HG03159 (cell line): ENCODE data around the gene ASB12.
"Not testable (repeated sequence)": the region's sequence is repeated elsewhere in the genome, so short reads cannot be mapped to it uniquely, and the experiment has no call there.

Experiments
- ATAC-seq: cut with Tn5 transposase; IDR thresholded peaks from one replicate; pipeline ENCODE4 v1.9.1; 2021; ENCODE audit warnings: mild to moderate bottlenecking, moderate library complexity; ENCODE audit not compliant: unreplicated experiment

ASB12 gene, protein sequence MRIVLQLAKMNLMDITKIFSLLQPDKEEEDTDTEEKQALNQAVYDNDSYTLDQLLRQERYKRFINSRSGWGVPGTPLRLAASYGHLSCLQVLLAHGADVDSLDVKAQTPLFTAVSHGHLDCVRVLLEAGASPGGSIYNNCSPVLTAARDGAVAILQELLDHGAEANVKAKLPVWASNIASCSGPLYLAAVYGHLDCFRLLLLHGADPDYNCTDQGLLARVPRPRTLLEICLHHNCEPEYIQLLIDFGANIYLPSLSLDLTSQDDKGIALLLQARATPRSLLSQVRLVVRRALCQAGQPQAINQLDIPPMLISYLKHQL

DNA sequence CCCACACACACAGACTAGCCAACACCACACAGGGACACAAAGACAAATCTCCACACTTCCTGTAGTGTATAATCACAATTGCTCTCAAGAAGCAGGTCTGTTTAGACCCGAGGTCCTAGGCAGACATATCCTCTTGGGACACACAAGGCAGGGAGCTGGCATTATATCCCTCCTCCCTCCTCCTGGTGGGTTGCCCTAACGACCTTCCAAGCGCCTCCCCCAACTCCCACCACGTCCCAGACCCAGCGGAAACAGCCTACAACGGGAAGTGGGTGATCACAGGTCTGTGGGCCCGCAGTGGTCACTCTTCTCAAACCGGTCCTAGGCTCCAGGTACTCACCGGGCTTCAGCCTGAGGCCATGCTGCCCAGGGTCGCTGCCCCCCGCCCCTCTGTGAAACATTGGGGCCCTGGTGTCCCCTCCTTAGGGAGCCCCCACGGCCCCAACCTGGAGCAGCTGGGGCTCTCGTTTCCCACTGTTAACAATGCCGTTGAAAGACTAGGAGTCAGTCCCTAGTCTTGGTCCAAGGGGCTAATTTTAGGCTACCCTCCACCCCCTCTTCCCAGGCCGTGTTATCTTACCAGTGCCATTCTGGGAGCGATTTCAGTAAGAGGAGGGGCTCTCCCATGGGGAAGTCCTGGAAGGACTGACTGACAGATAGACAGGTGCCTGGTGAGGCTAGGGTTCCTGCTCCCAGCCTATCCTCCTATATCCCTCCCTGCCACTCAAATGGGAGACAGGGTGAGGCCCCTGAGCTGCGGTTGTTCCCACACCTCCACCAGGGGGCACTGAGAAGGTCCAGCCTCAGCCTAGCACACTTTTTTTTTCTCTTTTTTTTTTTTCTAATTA, at the start of gene ASB12:
ASB12 (minus strand) TSS at position 485 of the 848 bp plus-strand sequence. CDS start 4,957 bp downstream, outside the sequence.
- no peak for ATAC-seq

DNA sequence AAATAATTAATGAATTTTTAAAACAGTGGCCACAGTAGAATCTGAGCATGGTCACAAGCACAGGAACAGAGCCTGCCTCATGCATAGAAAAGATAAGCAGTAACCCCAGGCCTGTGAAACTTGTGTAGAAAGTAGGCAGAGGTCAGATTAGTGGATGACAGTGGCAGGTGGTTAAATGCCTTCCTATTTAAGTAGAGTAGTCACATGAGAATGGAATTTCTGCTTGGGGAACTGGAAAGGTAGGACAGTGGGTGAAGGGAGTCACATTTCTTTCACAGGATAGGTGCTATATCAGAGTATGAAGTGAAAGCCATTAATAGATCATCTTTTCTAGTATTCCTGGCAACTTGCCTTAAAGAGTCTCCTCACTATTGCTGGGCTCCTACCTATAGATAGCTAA, 34.9 kb upstream of the ASB12 start:
- ATAC-seq: no peak

DNA sequence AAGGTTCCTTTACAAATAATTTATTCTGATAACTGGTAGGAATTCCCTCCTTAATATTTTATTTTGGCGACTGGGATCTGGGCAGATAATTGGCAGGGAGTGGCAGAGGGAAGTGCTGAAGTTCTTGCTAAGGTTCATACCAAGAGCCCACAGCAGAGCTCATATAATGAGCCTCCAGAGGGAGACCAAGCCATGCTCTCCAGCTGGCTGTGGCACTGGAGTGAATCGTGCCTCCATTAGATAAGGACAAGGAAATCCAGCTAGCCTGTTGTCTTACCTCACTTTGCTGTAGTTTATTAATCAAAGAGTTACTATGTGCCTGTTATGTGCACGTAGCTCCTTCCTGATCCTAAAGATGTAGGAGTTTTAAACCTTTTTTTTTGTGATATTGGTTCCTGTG, 1.3 kb downstream of the ASB12 start:
- ATAC-seq: no peak

DNA sequence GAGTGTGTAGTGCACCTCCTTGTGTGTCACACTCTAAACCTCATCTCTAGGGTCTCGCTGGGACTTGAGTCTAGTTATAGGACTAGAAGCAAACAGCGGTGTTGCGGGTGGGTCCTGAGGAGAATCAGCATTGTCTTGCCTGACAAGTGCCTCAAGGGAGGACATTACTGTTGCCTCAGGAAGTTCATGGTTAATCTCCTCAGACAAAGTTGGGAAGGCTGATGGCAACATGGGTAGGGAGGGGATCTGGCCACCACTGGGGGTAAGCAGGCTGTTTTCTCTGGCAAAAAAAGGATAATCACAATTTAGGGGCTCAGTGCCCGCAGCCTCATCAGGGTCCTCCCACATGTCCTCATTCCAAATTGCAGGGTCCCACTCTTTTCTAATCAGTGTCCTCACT, 12.4 kb downstream of the ASB12 start:
- ATAC-seq: no peak

DNA sequence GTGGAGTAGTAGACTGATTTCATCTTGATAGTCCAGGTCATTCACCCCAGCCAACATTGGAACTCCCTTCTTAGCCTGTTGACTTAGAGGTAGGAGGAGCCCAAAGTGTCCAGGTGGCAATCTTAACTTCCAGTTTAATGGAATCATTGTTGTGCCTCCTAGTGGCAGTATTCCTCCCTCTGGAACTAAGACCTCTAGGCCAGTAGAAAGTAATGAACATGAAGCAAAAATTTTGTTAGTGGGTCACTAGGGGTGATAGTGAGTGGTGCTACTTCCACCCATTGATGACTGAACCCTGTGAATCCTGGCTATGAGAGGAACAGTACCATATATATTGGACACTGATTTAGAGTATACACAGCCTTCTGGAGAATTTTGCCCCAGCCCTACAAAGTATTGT, 16.4 kb downstream of the ASB12 start:
- ATAC-seq: not testable (repeated sequence)

DNA sequence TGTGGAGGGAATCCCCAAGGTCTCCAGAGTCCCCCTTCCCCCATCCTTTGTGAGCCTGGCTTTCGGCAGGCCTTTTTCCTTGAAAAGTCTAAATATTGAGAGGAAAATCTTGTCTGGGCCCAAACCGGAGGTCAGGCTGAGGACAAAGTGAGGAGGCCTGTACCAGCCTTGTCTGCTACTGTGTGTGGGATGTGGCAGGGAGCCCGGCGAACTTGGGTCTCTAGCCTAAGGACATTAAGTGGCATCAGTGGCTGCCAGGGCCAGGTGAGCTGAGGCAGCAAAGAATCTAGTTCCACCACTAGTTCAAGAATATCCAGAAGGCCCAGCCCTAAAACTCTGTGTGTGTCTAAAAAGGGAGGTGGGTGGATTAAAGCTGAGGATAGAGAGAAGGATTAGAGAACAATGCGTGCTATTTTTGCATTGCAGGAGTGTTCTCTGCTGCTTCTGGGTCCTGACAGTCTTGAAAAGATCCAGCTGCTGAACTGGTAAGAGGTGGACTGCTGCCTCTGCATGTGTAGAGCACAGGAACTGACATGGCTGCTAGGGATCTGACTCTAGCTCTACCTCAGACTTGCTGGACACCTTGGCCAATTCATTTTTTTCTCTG, 23.7 kb downstream of the ASB12 start:
- no peak for ATAC-seq

DNA sequence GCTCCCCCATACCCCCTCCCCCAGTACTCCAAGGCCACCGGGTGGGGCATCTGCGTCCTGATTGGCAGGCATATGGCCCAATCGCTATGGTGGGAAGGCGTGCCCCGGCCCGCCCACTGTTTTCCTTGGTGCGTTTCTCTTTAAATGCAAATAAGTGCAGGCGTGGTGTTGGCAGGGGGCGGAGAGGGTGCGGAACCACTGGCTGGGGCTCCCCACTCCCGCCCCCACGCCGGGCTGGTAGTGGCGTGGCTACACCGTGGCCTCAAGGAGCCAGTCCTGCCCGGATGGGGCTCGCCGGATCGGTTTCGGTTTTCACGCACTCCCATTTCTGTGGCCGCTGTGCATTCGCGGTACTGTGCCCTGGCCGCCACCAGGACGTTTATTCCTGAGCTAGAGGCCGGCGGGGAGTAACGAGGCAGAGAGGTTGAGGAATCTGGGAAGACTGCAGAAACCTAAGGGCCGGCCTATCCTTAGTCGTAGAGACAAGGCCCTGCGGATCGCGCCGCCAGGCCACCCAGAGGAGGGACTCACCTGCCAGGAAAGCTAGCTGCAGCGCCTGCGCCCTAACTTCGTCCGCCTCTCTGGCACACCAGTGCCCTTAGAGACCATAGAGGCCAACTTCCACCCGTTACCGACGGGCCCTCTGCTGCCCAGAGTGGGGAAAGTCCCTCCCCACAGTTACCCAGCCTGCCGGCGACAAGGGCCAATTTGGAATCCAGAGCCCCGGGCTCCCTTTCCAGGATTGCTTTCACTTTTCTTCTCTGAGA, 24.5 kb downstream of the ASB12 start:
- ATAC-seq: peak; percentile 88

DNA sequence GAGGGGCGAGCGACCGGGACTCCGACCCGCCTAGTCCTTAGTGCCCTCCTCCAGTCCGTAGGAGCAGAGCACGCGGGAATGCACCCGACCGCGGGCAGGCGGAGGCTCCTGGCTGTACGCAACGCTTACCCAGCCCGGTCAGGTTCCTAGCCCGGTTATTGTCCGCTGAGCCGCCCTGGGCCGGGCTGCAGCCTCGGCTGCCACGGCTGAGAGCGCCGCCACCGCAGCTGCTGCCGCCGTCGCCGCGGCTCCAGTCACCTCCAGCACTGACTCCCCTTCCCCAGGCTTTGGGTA, 25.0 kb downstream of the ASB12 start, which contains the start of gene AMER1:
AMER1 (minus strand) TSS at position 268 of the 294 bp plus-strand sequence. CDS start 12,422 bp downstream, outside the sequence.
- ATAC-seq: peak; percentile 45

DNA sequence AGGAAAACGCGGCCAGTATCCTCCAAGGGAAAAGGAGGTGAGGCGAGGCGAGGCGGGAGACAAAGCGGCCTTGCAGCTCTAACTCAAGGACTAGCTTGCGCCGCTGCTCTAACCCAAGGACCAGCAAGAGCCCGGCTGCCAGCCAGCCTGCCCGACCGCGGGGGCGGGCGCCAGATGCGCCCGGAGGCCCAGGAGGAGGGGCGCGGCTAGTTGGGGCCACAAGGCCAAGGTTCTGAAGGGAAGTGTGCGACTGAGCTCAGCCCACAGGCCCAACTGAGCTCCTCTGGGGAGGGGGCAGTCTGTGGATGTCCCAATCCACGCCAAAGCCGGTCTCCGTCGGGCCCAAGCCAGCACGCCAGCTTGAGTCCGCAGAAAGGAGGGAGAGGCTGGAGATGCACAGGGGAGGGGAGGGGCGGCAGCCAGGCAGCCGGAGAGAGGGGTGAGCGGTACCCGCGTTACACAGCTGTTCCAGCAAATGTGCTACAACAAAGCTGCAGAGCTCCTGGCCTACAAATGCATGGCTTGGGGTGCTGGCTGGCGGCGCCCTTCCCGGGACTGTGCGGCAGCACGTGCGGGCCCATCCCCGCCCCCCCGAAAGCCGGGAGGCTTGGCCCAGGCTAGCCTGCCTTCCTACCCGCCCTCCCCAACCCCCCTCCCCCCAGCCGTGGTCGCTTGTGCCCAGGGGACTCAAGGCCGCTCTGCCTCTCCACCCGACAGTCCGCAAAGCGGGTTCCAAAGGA, 25.5 kb downstream of the ASB12 start:
- peak; percentile 21 for ATAC-seq

DNA sequence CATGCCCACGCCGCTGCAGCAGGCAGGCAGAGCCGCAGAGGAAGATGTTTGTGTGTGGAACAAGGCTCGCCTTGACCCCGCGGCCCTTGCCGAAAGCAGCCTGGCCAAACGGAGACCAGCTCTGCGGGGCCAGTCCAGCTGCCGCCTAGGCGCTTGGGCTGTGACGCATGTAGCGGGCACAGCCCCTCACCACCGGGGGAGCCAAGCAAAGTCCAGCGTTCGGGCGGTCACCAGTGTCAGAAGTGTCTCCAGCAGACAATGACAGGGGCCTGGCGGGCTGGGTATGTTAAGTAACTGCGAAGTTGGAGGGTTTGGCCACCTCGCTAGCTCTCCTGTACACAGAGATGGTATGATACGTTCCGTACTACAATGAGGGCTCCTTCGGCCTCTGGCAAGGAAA, 26.2 kb downstream of the ASB12 start:
- no peak for ATAC-seq

DNA sequence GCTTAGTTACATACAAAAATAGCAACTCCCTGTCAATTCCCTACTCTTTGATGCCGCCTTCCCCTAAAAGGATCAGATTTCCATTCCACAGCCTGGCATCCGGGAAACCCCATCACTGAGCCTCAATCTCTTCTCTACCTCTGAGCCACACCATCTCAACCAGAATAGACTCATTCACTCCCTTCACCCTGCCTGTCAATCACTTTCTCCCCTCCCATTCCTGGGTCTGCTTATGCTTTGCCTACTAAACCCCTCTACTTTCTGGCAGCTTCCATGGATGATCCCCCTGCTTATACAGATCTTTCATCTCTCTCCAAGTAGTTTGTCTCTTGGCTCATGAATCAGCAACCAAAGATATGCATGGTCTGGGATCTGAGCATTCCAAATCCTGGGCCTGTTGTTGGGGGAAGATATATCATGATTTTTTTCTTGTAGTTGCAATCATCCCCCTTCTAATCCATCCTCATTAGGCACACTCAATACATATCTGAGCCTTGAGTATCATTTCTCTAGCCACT, 27.5 kb downstream of the ASB12 start:
- no peak for ATAC-seq

DNA sequence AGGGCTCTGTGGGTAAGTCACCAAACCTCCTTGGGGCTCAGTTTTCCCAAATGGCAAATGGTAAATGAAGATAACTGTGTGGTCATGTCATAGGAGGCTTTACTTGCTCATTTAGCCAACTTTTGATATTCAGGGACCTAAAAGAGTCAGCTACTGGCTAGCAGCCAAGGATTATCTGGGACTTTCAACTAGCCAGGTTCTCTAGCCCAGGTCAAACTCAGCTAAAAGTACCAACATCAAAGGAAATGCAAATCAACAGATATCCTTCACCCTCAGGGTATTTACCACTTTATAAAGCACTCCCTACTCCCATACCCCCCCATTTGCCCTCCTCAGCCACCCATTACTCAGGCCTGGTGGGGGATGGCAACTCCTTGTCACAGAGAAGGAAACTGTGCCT, 32.4 kb downstream of the ASB12 start:
- ATAC-seq: no peak

DNA sequence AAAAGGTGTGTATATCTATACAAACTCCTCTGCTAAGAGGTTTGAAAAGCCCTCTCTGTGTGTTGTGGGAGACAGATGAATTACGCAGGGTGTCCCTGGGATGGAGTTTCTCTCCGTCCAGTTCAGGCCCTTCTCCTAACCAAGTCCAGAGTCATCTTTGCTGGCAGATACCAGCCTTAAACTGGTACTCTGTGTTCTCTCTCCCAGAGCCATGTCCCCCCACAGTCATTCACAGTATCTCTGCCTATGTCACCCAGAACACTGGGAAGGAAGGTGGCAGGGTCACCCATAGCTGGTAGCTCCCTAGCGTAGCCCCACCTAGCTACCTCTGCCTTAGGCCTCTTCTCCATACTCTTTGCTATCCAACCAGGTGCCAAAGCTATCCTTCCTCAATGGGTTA, 33.8 kb downstream of the ASB12 start:
- no peak for ATAC-seq

DNA sequence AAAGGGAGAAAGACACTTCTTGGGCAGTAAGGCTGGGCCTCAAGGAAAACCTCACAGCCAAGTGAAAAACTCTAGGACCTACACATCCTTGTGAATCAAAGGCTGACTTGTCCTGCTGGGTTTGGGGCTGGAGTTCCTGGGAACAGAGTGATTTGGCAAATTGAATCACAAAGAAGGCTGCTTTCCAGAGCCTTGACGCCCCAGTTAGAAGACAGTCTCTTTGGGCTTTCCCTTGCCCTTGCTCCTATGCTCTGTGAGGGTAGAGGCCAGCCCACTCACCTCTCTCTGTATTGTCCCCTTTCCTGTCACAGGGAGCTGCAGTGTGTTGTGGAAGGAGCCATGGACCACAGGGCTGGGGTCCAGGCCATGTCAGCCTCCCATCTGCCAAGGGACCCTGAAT, 34.5 kb downstream of the ASB12 start:
- no peak for ATAC-seq

DNA sequence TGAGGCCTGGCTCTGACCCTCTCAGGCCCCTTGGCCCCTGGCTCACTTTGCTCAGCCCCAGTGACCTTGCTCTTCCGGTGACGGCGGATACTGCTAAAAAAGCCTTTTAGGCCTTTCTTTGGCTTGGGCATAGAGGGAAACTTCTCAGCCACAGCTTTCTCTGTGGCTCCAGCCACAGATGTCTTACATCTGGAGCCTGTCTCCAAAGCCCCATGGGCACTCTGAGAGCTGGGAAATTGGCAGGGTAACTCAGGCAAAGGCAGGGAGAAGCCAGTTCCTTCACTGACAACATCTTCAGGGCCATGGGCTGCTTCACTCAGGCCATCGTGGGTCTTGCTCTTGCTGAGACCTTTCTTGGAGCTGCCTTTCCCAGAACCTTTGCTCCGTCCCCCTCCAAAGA, 37.7 kb downstream of the ASB12 start:
- ATAC-seq: no peak

DNA sequence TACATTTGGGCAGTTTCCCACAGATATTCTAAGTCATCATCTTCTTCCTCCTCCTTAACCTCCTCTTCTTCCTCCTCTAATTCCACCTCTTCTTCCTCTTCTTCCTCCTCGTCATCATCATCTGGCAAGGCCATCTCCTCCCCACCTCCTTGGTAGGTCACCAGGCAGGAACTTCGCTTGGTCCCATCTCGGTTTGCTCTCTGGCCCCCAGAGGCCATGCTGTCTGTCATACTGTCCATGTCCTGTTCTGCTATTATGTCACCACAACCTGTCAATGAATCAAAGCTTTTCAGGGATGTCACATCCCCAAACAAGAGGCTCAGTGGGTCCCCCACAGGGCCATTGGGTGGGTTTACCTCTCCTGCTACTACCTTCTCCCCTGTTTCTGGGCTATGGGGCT, 38.4 kb downstream of the ASB12 start:
- no peak for ATAC-seq

DNA sequence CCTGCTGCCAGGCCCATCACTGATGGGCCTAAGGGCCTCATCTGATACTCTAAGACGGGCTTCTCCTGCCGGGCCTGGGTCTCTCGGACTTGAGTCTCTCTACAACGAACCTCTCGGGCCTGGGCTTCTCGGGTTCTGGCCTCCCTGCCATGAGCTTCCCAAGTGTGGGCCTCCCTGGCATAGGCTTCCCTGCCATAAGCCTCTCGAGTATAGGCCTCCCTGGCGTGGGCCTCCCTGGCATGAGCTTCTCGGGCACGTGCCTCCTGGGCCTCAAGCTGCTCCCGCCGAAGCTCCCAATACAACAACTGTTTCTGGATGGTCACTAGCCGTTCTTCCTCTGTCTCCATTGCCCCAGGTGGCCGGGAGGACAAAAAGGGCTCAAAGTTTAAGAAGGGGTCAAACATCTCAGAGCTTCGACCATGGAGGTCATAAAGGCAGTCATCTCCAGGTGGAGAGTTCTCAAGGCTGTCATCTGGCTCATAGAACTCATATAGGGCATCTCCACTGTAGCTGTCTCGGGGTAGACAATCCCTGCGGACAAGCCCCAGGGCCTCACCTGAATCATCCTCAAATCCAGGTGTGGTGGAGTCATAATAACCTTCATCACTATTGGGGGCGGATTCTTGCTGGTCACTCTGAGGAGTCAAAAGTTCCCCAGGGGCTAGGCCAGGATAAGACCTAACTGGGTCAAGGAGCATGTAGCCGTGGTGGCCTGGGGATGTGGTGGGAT, 39.0 kb downstream of the ASB12 start:
- ATAC-seq: no peak

DNA sequence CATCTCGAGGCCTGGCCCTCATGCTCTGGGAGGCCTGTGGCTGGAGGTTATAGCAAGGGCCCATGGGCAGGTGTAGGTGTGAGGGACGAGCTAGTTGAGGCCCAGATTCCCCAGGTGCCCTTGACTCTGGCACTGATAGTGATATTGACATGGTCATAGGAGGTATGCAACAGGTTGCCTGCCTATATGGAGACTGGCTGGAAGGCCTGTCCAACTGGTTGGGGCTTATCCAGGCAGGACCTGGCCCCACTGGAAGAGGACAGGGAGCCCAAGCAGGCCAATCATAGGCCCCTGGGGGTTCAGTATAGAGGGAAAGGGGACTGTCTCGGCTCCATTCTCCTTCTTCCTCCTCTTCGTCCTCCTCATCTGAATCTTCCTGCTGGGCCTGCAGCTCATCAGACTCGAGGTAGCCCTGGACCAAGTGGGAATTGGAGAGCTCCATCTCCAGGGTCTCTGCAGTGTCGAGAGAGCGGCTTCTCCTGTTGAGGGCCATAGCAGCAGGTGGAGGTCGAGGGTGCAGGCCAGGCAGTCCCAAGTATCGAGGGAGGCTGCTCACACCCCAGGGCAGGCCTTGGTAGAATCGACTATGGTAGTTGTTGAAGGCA, 40.2 kb downstream of the ASB12 start:
- no peak for ATAC-seq

DNA sequence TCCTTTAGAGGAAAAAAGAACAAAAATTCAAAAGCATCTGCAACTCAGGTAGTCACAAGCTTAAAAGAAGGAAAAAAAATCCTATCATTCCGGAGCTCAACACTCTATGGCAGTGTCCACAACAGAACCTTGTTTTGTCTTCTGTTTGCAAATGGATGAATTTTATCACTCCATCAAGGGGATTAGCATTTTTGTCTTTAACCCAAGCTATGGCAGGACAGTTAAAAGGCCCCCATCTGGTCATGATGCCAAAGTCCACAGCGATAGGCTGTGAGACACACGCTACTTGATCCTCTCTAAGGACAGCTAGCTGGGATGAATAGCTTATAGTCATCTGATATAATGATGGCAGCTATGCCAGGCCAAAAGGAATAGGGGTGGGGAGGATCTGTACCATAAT, 41.5 kb downstream of the ASB12 start:
- no peak for ATAC-seq
